Liver (tissue), 9 donors: ENCODE data around the gene ACYP2. TPM values are rescaled to one million over a fixed set of nuclear protein-coding genes. Genes with fewer than 3 reads are reported as not detected.

Experiments
- DNase-seq: peaks from one replicate; pipeline ENCODE4 v3.0.0-alpha.2; 2017; ENCODE audit warnings: low spot score
- H3K27ac ChIP-seq, 2 donors: one replicate each; pipeline ENCODE4 v1.7.0; 2013; ENCODE audit warnings: inconsistent platforms in 2 of 2, low read length in 2 of 2, control low read depth in 1 of 2, low read depth in 1 of 2, mild to moderate bottlenecking in 1 of 2
- H3K27me3 ChIP-seq, 4 donors: one replicate each; pipeline versions ENCODE4 v1.6.1 to v1.7.0; 2013; ENCODE audit warnings: low read length in 3 of 4, inconsistent platforms in 1 of 4, mild to moderate bottlenecking in 1 of 4, moderate library complexity in 1 of 4; ENCODE audit not compliant: control insufficient read depth in 4 of 4, insufficient read depth in 4 of 4
- H3K36me3 ChIP-seq, 4 donors: one replicate each; pipeline versions ENCODE4 v1.6.1 to v1.7.0; 2013; ENCODE audit warnings: low read length in 3 of 4, mild to moderate bottlenecking in 3 of 4, low read depth in 1 of 4, moderate library complexity in 1 of 4; ENCODE audit not compliant: control insufficient read depth in 4 of 4, insufficient read depth in 3 of 4
- H3K4me1 ChIP-seq, 4 donors: one replicate each; pipeline versions ENCODE4 v1.6.1 to v1.7.0; 2013; ENCODE audit warnings: low read length in 3 of 4, mild to moderate bottlenecking in 3 of 4, moderate library complexity in 1 of 4; ENCODE audit not compliant: control insufficient read depth in 4 of 4, insufficient read depth in 4 of 4
- H3K4me3 ChIP-seq, 3 donors: one replicate each; pipeline versions ENCODE4 v1.6.1 to v1.7.0; 2013; ENCODE audit warnings: low read length in 3 of 3, control low read depth in 1 of 3, low read depth in 1 of 3, mild to moderate bottlenecking in 1 of 3
- H3K9ac ChIP-seq, 2 donors: one replicate each; pipeline ENCODE4 v1.7.0; 2013; ENCODE audit warnings: low read length in 2 of 2, mild to moderate bottlenecking in 2 of 2, moderate library complexity in 2 of 2, control low read depth in 1 of 2, low read depth in 1 of 2
- H3K9me3 ChIP-seq, 4 donors: one replicate each; pipeline versions ENCODE4 v1.6.1 to v1.7.0; 2013; ENCODE audit warnings: low read length in 3 of 4; ENCODE audit not compliant: control insufficient read depth in 4 of 4
- ATF3 ChIP-seq: IDR thresholded peaks from 2 replicates; pipeline ENCODE4 v1.6.1; 2016; ENCODE audit warnings: antibody characterized with exemption
- CTCF ChIP-seq: fragments of 150-350 bp; IDR thresholded peaks from 2 replicates; pipeline ENCODE4 v1.5.1; 2017; ENCODE audit warnings: improper control_type of control experiment, low read depth, low read length; ENCODE audit not compliant: missing input control
- FOXA1 ChIP-seq: IDR thresholded peaks from 2 replicates; pipeline ENCODE4 v1.6.1; 2016; ENCODE audit warnings: antibody characterized with exemption
- GABPA ChIP-seq, 2 donors: IDR thresholded peaks in 1 of 2; conservative IDR thresholded peaks in 1 of 2; 2 replicates each; pipeline ENCODE4 v1.6.1; 2016; ENCODE audit warnings: antibody characterized with exemption in 2 of 2, mild to moderate bottlenecking in 1 of 2, moderate library complexity in 1 of 2
- HNF4A ChIP-seq, 2 donors: conservative IDR thresholded peaks; 2 replicates each; pipeline ENCODE4 v1.6.1; 2016; ENCODE audit warnings: antibody characterized with exemption in 2 of 2, mild to moderate bottlenecking in 2 of 2
- JUND ChIP-seq, 2 donors: IDR thresholded peaks; 2 replicates each; pipeline ENCODE4 v1.6.1; 2016; ENCODE audit warnings: antibody characterized with exemption in 2 of 2
- NR2F2 ChIP-seq: IDR thresholded peaks from 2 replicates; pipeline ENCODE4 v1.6.1; 2016; ENCODE audit warnings: antibody characterized with exemption
- RAD21 ChIP-seq, 2 donors: IDR thresholded peaks; 2 replicates each; pipeline ENCODE4 v1.6.1; 2016; ENCODE audit warnings: antibody characterized with exemption in 2 of 2, mild to moderate bottlenecking in 2 of 2
- RXRA ChIP-seq, 2 donors: IDR thresholded peaks; 2 replicates each; pipeline ENCODE4 v1.6.1; 2017 to 2018; ENCODE audit warnings: antibody characterized with exemption in 2 of 2, mild to moderate bottlenecking in 1 of 2
- SP1 ChIP-seq: IDR thresholded peaks from 2 replicates; pipeline ENCODE4 v1.6.1; 2018; ENCODE audit warnings: antibody characterized with exemption, mild to moderate bottlenecking
- TAF1 ChIP-seq: conservative IDR thresholded peaks from 2 replicates; pipeline ENCODE4 v1.6.1; 2016; ENCODE audit warnings: antibody characterized with exemption, mild to moderate bottlenecking
- YY1 ChIP-seq: IDR thresholded peaks from 2 replicates; pipeline ENCODE4 v1.6.1; 2016; ENCODE audit warnings: antibody characterized with exemption, mild to moderate bottlenecking
- WGBS: extraction: QIAGEN DNeasy Blood & Tissue Kit; methylation state at CpG from one replicate; pipeline ENCODE4 v1.1.7; 2013; 5-methylcytosine and 5-hydroxymethylcytosine counted together
- polyA plus RNA-seq, 2 donors: library from polyadenylated mRNA; stranded (reverse) in 1 of 2; unstranded in 1 of 2; fragments of 200-250 nt in 1 of 2; fragments of >200 nt in 1 of 2; fragmentation: Nextera tagmentation in 1 of 2; extraction: Ambion mirVana in 1 of 2; gene quantifications; one replicate each; pipeline versions ENCODE4 v1.2.1 to v1.2.3, GENCODE V29; 2013 to 2015
- total RNA-seq, 2 donors: library from RNA; depleted of rRNA; stranded (reverse); fragments of >200 nt; gene quantifications; one replicate each; pipeline ENCODE4 v1.2.3, GENCODE V29; 2014
- TF ChIP-seq, protein P1 (sequence below): IDR thresholded peaks from 2 replicates; pipeline ENCODE4 v1.6.1; 2016; ENCODE audit warnings: antibody characterized with exemption
- TF ChIP-seq, protein P2 (sequence below): IDR thresholded peaks from 2 replicates; pipeline ENCODE4 v1.6.1; 2016; ENCODE audit warnings: antibody characterized with exemption
- donor health status: healthy.
- donor health status: healthy.
- donor health status: healthy.
- donor health status: healthy.
- donor health status: healthy.

ACYP2 gene
- total and polyA plus RNA-seq, 4 donors, result 13.1 to 44.3 (median 15.4) TPM

GRCh38 chr2:54204476-54204875 is 89.1 kb downstream of the ACYP2 start (continued):
- no peak for TF ChIP-seq CTCF
- TF ChIP-seq FOXA1, result no peak
- TF ChIP-seq SP1, result no peak
- TF ChIP-seq HNF4A (conservative IDR thresholded peaks at IDR 0.05), result no peak
- no peak for TF ChIP-seq JUND (IDR thresholded peaks at IDR 0.05)
- TF ChIP-seq, protein P1, sequence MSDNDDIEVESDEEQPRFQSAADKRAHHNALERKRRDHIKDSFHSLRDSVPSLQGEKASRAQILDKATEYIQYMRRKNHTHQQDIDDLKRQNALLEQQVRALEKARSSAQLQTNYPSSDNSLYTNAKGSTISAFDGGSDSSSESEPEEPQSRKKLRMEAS, result no peak
- no peak for TF ChIP-seq RXRA (IDR thresholded peaks at IDR 0.05)
- TF ChIP-seq GABPA (IDR thresholded peaks at IDR 0.05 in 1 of 2, conservative IDR thresholded peaks at IDR 0.05 in 1 of 2), result no peak
- no peak for TF ChIP-seq RAD21 (IDR thresholded peaks at IDR 0.05)
- no peak for TF ChIP-seq YY1
- no peak for TF ChIP-seq NR2F2

DNA sequence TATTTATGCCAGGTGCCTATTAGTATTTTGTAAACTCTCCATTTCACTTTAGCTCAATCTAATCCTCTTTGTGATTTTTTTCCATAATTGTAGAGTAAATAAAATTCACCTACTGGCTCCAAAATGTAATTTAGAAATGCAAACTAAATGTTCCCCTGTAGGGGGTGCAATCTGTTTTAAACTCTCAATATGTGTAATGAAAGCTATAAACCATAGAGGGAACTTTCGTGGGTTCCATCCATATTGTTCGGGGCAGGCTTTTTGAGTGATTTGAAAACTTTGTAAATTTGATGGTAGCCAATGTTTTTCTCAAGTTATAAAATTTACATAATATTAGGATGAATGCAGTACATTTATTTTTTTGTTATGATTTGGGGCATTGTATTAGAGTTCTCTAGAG is 91.2 kb downstream of the ACYP2 start:
- no peak for TF ChIP-seq GABPA (IDR thresholded peaks at IDR 0.05 in 1 of 2, conservative IDR thresholded peaks at IDR 0.05 in 1 of 2)
- peak; percentile 73 for TF ChIP-seq RAD21 (IDR thresholded peaks at IDR 0.05)
- TF ChIP-seq CTCF, result peak; percentile 43
- Histone ChIP-seq H3K27ac (no peak overlapping the region), H3K9me3 (no peaks in the 10 kb centered on the region)

DNA sequence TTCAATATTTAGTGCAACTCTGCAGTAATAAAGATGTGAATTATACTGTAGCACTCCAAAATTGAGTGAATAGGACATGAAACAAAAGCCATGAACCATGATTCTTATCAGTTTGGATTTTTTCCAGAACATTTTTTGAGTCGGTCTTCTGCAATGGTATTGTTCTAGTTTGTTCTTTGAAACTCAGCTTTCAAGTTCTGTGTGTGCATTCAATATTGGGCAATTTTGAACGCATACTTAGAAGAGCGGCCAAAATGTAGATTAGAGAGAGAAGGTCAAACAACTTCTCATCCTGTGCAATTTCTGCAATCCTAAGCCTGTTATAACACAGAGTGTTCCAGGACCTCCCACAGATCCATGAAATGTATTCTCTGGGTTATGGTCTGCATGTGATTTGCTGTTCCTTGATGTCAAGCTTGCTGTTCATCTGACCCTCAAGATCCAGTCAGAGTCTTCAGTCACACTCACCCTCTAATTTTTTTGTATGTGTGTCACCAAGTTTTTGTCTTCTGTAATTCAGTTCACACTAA is 92.3 kb downstream of the ACYP2 start:
- H3K27ac ChIP-seq, result peak overlapping the region in 1 of 2 donors; percentile 26
- H3K9me3 ChIP-seq, result no peaks in the 10 kb centered on the region
- no peaks in the 10 kb centered on the region for H3K36me3 ChIP-seq
- 20% methylated on average over 3 of the region's 3 CpGs for WGBS
- H3K27me3 ChIP-seq, result no peaks in the 10 kb centered on the region
- no peak overlapping the region for H3K4me3 ChIP-seq
- no peak for DNase-seq
- no peak overlapping the region for H3K9ac ChIP-seq
- peaks cover 3 to 11% (median 7%) of the 10 kb centered on the region in 4 donors for H3K4me1 ChIP-seq
- TF ChIP-seq, protein P2, sequence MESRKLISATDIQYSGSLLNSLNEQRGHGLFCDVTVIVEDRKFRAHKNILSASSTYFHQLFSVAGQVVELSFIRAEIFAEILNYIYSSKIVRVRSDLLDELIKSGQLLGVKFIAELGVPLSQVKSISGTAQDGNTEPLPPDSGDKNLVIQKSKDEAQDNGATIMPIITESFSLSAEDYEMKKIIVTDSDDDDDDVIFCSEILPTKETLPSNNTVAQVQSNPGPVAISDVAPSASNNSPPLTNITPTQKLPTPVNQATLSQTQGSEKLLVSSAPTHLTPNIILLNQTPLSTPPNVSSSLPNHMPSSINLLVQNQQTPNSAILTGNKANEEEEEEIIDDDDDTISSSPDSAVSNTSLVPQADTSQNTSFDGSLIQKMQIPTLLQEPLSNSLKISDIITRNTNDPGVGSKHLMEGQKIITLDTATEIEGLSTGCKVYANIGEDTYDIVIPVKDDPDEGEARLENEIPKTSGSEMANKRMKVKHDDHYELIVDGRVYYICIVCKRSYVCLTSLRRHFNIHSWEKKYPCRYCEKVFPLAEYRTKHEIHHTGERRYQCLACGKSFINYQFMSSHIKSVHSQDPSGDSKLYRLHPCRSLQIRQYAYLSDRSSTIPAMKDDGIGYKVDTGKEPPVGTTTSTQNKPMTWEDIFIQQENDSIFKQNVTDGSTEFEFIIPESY, result peak; percentile 24
- TF ChIP-seq SP1, result peak; percentile 43
- peak; percentile 72 for TF ChIP-seq NR2F2
- TF ChIP-seq RXRA (IDR thresholded peaks at IDR 0.05), result peak; percentile 53 to 78
- no peak for TF ChIP-seq CTCF
- TF ChIP-seq RAD21 (IDR thresholded peaks at IDR 0.05), result peak; percentile 18 to 43
- TF ChIP-seq TAF1, result no peak
- TF ChIP-seq GABPA (IDR thresholded peaks at IDR 0.05 in 1 of 2, conservative IDR thresholded peaks at IDR 0.05 in 1 of 2), result no peak
- TF ChIP-seq, protein P1, result peak; percentile 20
- TF ChIP-seq ATF3, result no peak
- TF ChIP-seq YY1, result peak; percentile 49
- TF ChIP-seq FOXA1, result no peak
- peak; percentile 48 to 64 for TF ChIP-seq HNF4A (conservative IDR thresholded peaks at IDR 0.05)

More for the DNA sequence above, 91.2 kb downstream of the ACYP2 start:
- H3K4me3 ChIP-seq, result no peak overlapping the region
- no peaks in the 10 kb centered on the region for H3K36me3 ChIP-seq
- H3K4me1 ChIP-seq, result peaks cover 0 to 11% (median 4%) of the 10 kb centered on the region in 4 donors
- no peaks in the 10 kb centered on the region for H3K27me3 ChIP-seq
- no peak for DNase-seq
- H3K9ac ChIP-seq, result no peak overlapping the region
- 59% methylated on average over 2 of the region's 2 CpGs for WGBS
